B cell (primary cell): ENCODE results near the gene CEBPZOS. TPM values are rescaled to one million over a fixed set of nuclear protein-coding genes. Genes with fewer than 3 reads are reported as not detected.
"Not testable (repeated sequence)": the region's sequence is repeated elsewhere in the genome, so short reads cannot be mapped to it uniquely, and the experiment has no call there.

Experiments used
- ATAC-seq: fragments of 200-7000 bp; cut with Tn5 transposase; one replicate; pipeline ENCODE4 v1.10.0; 2021; ENCODE audit warnings: low read depth, mild to moderate bottlenecking, moderate number of reproducible peaks, moderate library complexity
- CTCF ChIA-PET: fragments of 350-600 bp; sonication (Branson Sonifier 250); formaldehyde crosslinking; loops from one replicate; lab custom pipeline; 2021; ENCODE audit warnings: antibody characterized with exemption, inconsistent platforms; lab: Charles Lee
- POLR2A ChIA-PET: fragments of 350-600 bp; sonication (Branson Sonifier 250); formaldehyde crosslinking; loops from one replicate; lab custom pipeline; 2021; ENCODE audit warnings: antibody characterized with exemption; lab: Charles Lee
- DNase-seq: peaks from one replicate; pipeline ENCODE4 v3.0.0; 2013
- H2AFZ ChIP-seq: 2 replicates; pipeline ENCODE4 v1.6.1; 2012; ENCODE audit warnings: mild to moderate bottlenecking, low read depth, low read length; ENCODE audit not compliant: insufficient read depth, poor library complexity, severe bottlenecking
- H3K27ac ChIP-seq, 2 donors: 1 replicate in 1 of 2; 2 replicates in 1 of 2; pipeline ENCODE4 v1.5.1; 2012 to 2013; ENCODE audit warnings: low read length in 2 of 2, mild to moderate bottlenecking in 2 of 2, moderate library complexity in 1 of 2
- H3K27me3 ChIP-seq, 4 experiments: fragments of 200-600 bp in 1 of 4; sonication (generic) in 1 of 4; replicated peaks in 1 of 4; 1 replicate in 2 of 4; 2 replicates in 2 of 4; pipeline versions ENCODE4 v1.6.1 to v1.7.0; 2013 to 2016; ENCODE audit warnings: low read length in 3 of 4, mild to moderate bottlenecking in 2 of 4, mixed read lengths in 1 of 4, moderate library complexity in 1 of 4; ENCODE audit not compliant: insufficient read depth in 4 of 4, control insufficient read depth in 3 of 4; ENCODE audit errors: control extremely low read depth in 1 of 4
- H3K36me3 ChIP-seq, 2 experiments: replicated peaks in 1 of 2; 1 replicate in 1 of 2; 2 replicates in 1 of 2; pipeline versions ENCODE4 v1.6.1 to v1.7.1; 2013; ENCODE audit warnings: low read length in 1 of 2; ENCODE audit not compliant: insufficient read depth in 2 of 2, control insufficient read depth in 1 of 2; ENCODE audit errors: control extremely low read depth in 1 of 2, extremely low read depth in 1 of 2
- H3K4me1 ChIP-seq, 2 donors: fragments of 200-600 bp in 1 of 2; sonication (generic) in 1 of 2; 1 replicate in 1 of 2; 2 replicates in 1 of 2; pipeline versions ENCODE4 v1.5.1 to v1.6.1; 2013 to 2017; ENCODE audit warnings: low read length in 2 of 2; ENCODE audit not compliant: control insufficient read depth in 2 of 2, insufficient read depth in 2 of 2
- H3K4me2 ChIP-seq: replicated peaks from 2 replicates; pipeline ENCODE3; 2012; ENCODE audit warnings: mild to moderate bottlenecking, low read depth, low read length; ENCODE audit not compliant: poor library complexity, severe bottlenecking
- H3K4me3 ChIP-seq, 5 experiments: fragments of 200-600 bp in 1 of 5; sonication (generic) in 1 of 5; 1 replicate in 3 of 5; 2 replicates in 2 of 5; pipeline versions ENCODE4 v1.5.1 to v1.7.0; 2011 to 2016; ENCODE audit warnings: low read length in 4 of 5, mild to moderate bottlenecking in 4 of 5, low read depth in 2 of 5, control low read depth in 1 of 5, moderate library complexity in 1 of 5; ENCODE audit not compliant: insufficient read depth in 1 of 5; ENCODE audit errors: control extremely low read depth in 1 of 5, extremely low read depth in 1 of 5
- H3K79me2 ChIP-seq: fragments of 200-600 bp; sonication (generic); one replicate; pipeline ENCODE4 v1.6.0; 2016; ENCODE audit warnings: low read length; ENCODE audit not compliant: control insufficient read depth, insufficient read depth
- H3K9ac ChIP-seq: fragments of 200-600 bp; sonication (generic); 2 replicates; pipeline ENCODE4 v1.6.1; 2017; ENCODE audit warnings: mild to moderate bottlenecking, low read length, moderate library complexity
- H3K9me3 ChIP-seq, 3 donors: one replicate each; pipeline versions ENCODE4 v1.6.1 to v1.7.1; 2013; ENCODE audit warnings: low read length in 2 of 3; ENCODE audit not compliant: control insufficient read depth in 2 of 3, insufficient read depth in 1 of 3; ENCODE audit errors: control extremely low read depth in 1 of 3
- H4K20me1 ChIP-seq: 2 replicates; pipeline ENCODE4 v1.6.0; 2012; ENCODE audit warnings: mild to moderate bottlenecking, low read length; ENCODE audit not compliant: insufficient read depth, control insufficient read depth, poor library complexity, severe bottlenecking
- H3K27ac Mint-ChIP-seq: one replicate; pipeline ENCODE4 v1.8.0; 2021; ENCODE audit warnings: mixed read lengths
- H3K27me3 Mint-ChIP-seq: one replicate; pipeline ENCODE4 v1.8.0; 2021; ENCODE audit warnings: mixed read lengths
- H3K4me1 Mint-ChIP-seq: one replicate; pipeline ENCODE4 v1.8.0; 2021; ENCODE audit warnings: mixed read lengths
- H3K4me3 Mint-ChIP-seq: one replicate; pipeline ENCODE4 v1.8.0; 2021; ENCODE audit warnings: mixed read lengths
- H3K9me3 Mint-ChIP-seq: one replicate; pipeline ENCODE4 v1.8.0; 2022; ENCODE audit warnings: mixed read lengths; ENCODE audit not compliant: insufficient read depth
- CTCF ChIP-seq: fragments of 200-600 bp; IDR thresholded peaks from one replicate; pipeline ENCODE4 v1.8.0; 2022; ENCODE audit warnings: antibody characterized with exemption, mild to moderate bottlenecking
- EZH2 ChIP-seq: IDR thresholded peaks from 2 replicates; pipeline ENCODE4 v1.6.1; 2012; ENCODE audit warnings: borderline replicate concordance, low read depth, mild to moderate bottlenecking, moderate library complexity, low read length; ENCODE audit not compliant: insufficient read depth, poor library complexity, severe bottlenecking
- WGBS: methylation state at CpG from one replicate; pipeline ENCODE4 v1.1.5; 2013; ENCODE audit warnings: missing lambda C conversion rate; ENCODE audit not compliant: insufficient coverage; 5-methylcytosine and 5-hydroxymethylcytosine counted together
- intact Hi-C: fragments of 100-400 bp; cut with micrococcal nuclease; formaldehyde crosslinking; loops from one replicate; pipeline ENCODE4 v1.10.0; 2022
- polyA plus RNA-seq: library from polyadenylated mRNA; depleted of rRNA; stranded (reverse); fragments of >200 nt; gene quantifications from 2 replicates; pipeline ENCODE4 v1.2.3, GENCODE V29; 2012
- total RNA-seq, 2 donors: library from RNA; stranded (reverse); fragments of 120-200 nt in 1 of 2; gene quantifications; 1 replicate in 1 of 2; 2 replicates in 1 of 2; pipeline versions ENCODE4 v1.2.3 to v1.2.4, GENCODE V29; 2013 to 2022

CEBPZOS gene
- total and polyA plus RNA-seq, 2 donors (not counting 1 experiment from before 2014, with no cell fraction given): 17.6 to 36.7 TPM

- H3K4me3 Mint-ChIP-seq: no peak overlapping the region
- WGBS: 100% methylated on average over 3 of the region's 5 CpGs
- H3K9me3 Mint-ChIP-seq: peaks cover 7% of the 10 kb centered on the region
Measured at GRCh38 chr2:37205689-37206341, 9.5 kb downstream of the CEBPZOS start.

GRCh38 chr2:37206760-37207159, 10.5 kb downstream of the CEBPZOS start:
- H3K4me1 ChIP-seq, H3K4me2 ChIP-seq, H3K4me1 Mint-ChIP-seq, H3K9me3 Mint-ChIP-seq, H4K20me1 ChIP-seq, H3K4me3 ChIP-seq, H3K27me3 ChIP-seq, intact Hi-C loops, H3K9me3 ChIP-seq, ATAC-seq, POLR2A ChIA-PET, H3K4me3 Mint-ChIP-seq, CTCF ChIA-PET, DNase-seq, H3K27me3 Mint-ChIP-seq, H3K27ac ChIP-seq, H3K27ac Mint-ChIP-seq, H3K9ac ChIP-seq, H2AFZ ChIP-seq: not testable (repeated sequence)
- WGBS: no CpG with 5 or more reads among the region's 2 CpGs
- Histone ChIP-seq H3K36me3 (peaks cover 24 to 72% of the 10 kb centered on the region in 2 experiments), H3K79me2 (peaks cover 49% of the 10 kb centered on the region)

More at GRCh38 chr2:37205689-37206341, 9.5 kb downstream of the CEBPZOS start:
- Histone ChIP-seq H3K79me2 (peaks cover 49% of the 10 kb centered on the region), H3K9me3 (peaks cover 0 to 5% (median 3%) of the 10 kb centered on the region in 3 donors), H3K4me2 (no peak overlapping the region), H3K9ac (no peak overlapping the region), H3K27me3 (no peaks in the 10 kb centered on the region), H4K20me1 (no peaks in the 10 kb centered on the region), H3K27ac (no peak overlapping the region), H3K4me1 (no peaks in the 10 kb centered on the region), H3K4me3 (no peak overlapping the region), H2AFZ (no peak overlapping the region), H3K36me3 (peaks cover 19 to 73% of the 10 kb centered on the region in 2 experiments)
- Mint-ChIP-seq H3K4me1 (no peaks in the 10 kb centered on the region), H3K27me3 (no peaks in the 10 kb centered on the region), H3K27ac (no peak overlapping the region)
- intact Hi-C loops: no loop called here
- no peak for DNase-seq
- CTCF ChIA-PET: no interaction called here
- POLR2A ChIA-PET: no interaction called here
- ATAC-seq: no peak
- no peak for TF ChIP-seq EZH2
- no peak for TF ChIP-seq CTCF
